Adrenal gland (tissue), 19 donors: ENCODE data around the gene EFCC1. TPM values are rescaled to one million over a fixed set of nuclear protein-coding genes. Genes with fewer than 3 reads are reported as not detected.

Experiments
- DNase-seq, 7 donors: peaks; one replicate each; pipeline ENCODE4 v3.0.0-alpha.2; 2019 to 2020
- H3K27ac ChIP-seq, 5 donors: fragments of 200-600 bp; sonication (generic) in 4 of 5; 1 replicate in 3 of 5; 2 replicates in 2 of 5; pipeline versions ENCODE4 v1.5.1 to v1.8.0; 2016 to 2020; ENCODE audit warnings: mild to moderate bottlenecking in 1 of 5
- H3K27me3 ChIP-seq: fragments of 200-600 bp; 2 replicates; pipeline ENCODE4 v1.8.0; 2021
- H3K36me3 ChIP-seq, 2 donors: fragments of 200-600 bp; replicated peaks in 1 of 2; 1 replicate in 1 of 2; 2 replicates in 1 of 2; pipeline versions ENCODE4 v1.5.1 to v1.8.0; 2018 to 2022
- H3K4me1 ChIP-seq, 2 donors: fragments of 200-600 bp; replicated peaks in 1 of 2; 1 replicate in 1 of 2; 2 replicates in 1 of 2; pipeline versions ENCODE4 v1.5.1 to v1.8.0; 2018 to 2021
- H3K4me3 ChIP-seq, 4 donors: fragments of 200-600 bp; sonication (generic) in 3 of 4; one replicate each; pipeline ENCODE4 v1.5.1; 2016 to 2018
- H3K9me3 ChIP-seq, 3 donors: fragments of 200-600 bp; sonication (generic) in 1 of 3; replicated peaks in 1 of 3; 1 replicate in 2 of 3; 2 replicates in 1 of 3; pipeline versions ENCODE4 v1.5.1 to v1.8.0; 2016 to 2021
- POLR2A ChIP-seq, 2 donors: fragments of 450-650 bp; IDR thresholded peaks; one replicate each; pipeline ENCODE4 v1.6.1; 2017; ENCODE audit warnings: antibody characterized with exemption in 2 of 2, mild to moderate bottlenecking in 2 of 2, moderate library complexity in 1 of 2
- WGBS, 4 donors: extraction: QIAGEN DNeasy Blood & Tissue Kit in 2 of 4; methylation state at CpG; one replicate each; pipeline versions ENCODE4 v1.1.5 to v1.1.7; 2013 to 2017; 5-methylcytosine and 5-hydroxymethylcytosine counted together
- intact Hi-C, 2 donors: fragments of 100-400 bp; cut with DNase I; formaldehyde crosslinking; loops; one replicate each; pipeline versions ENCODE4 v1.14.1 to v1.15.0; 2022 to 2023
- long read RNA-seq, 10 donors: library from polyadenylated mRNA in 3 of 10; unstranded in 2 of 10; stranded (forward) in 1 of 10; transcript quantifications; one replicate each; pipeline ENCODE4 v2.0.0 and lab custom pipeline, GENCODE V29; 2021 to 2026
- polyA plus RNA-seq, 3 donors: library from polyadenylated mRNA; stranded (reverse); fragments of 200-250 nt in 2 of 3; fragments of 350-450 nt in 1 of 3; fragmentation: Illumina TruSeq in 1 of 3; extraction: RNeasy Lipid Tissue Mini Kit (QIAGEN cat#74804) in 1 of 3; gene quantifications; one replicate each; pipeline ENCODE4 v1.2.3, GENCODE V29; 2013 to 2014
- total RNA-seq, 9 donors: library from RNA; depleted of rRNA in 4 of 9; stranded (reverse); fragments of >200 nt in 4 of 9; fragments of 120-200 nt in 1 of 9; fragmentation: NEBNext Ultra II Directional in 1 of 9; extraction: Animal tissue kit (Norgen Biotek cat#: 25700) in 1 of 9; gene quantifications; one replicate each; pipeline versions ENCODE4 v1.1.0 to v1.2.4, GENCODE V29; 2013 to 2023
- TF ChIP-seq, protein P1 (sequence below), 6 experiments: fragments of 450-650 bp in 4 of 6; fragments of 200-600 bp in 2 of 6; sonication (generic) in 1 of 6; IDR thresholded peaks; 1 replicate in 5 of 6; 2 replicates in 1 of 6; pipeline versions ENCODE4 v1.5.1 to v1.8.0; 2016 to 2021; ENCODE audit warnings: antibody characterized with exemption in 6 of 6, mild to moderate bottlenecking in 2 of 6, moderate library complexity in 1 of 6
- donor health status: healthy with polysubstance abuse.
- donor health status: Bipolar disorder and iron deficiency.
- donor health status: DM: yes; HTN: yes; CAD: no.
- donor health status: DM: no; HTN: no; CAD: no.
- donor health status: DM: no; HTN: no; CAD: no.
- donor health status: DM: yes; HTN: yes; CAD: no.

The EFCC1 gene
- total RNA-seq: 1 to 10 TPM in 7 of 9 donors, under 1 TPM in 2; 0.60 to 4.7 (median 1.8) TPM
- 1 to 10 TPM in 2 of 3 donors, under 1 TPM in 1; 0.46 to 6.0 (median 1.9) TPM for polyA plus RNA-seq
- long read RNA-seq, donor 1: 0 reads
- long read RNA-seq, donor 2: 0 reads
- long read RNA-seq, donor 3: 0 reads
- long read RNA-seq, donor 4: 0 reads
- long read RNA-seq, donor 5, partial matches to known transcripts: 1 of 7 reads
- long read RNA-seq, donor 5, other reads (novel, unspliced or antisense): 6 of 7 reads
- long read RNA-seq, donor 6: 0 reads
- long read RNA-seq, donor 7: 0 reads
- long read RNA-seq, donor 8: 0 reads
- long read RNA-seq, donor 9: 0 reads
- long read RNA-seq, donor 10: 0 reads

DNA sequence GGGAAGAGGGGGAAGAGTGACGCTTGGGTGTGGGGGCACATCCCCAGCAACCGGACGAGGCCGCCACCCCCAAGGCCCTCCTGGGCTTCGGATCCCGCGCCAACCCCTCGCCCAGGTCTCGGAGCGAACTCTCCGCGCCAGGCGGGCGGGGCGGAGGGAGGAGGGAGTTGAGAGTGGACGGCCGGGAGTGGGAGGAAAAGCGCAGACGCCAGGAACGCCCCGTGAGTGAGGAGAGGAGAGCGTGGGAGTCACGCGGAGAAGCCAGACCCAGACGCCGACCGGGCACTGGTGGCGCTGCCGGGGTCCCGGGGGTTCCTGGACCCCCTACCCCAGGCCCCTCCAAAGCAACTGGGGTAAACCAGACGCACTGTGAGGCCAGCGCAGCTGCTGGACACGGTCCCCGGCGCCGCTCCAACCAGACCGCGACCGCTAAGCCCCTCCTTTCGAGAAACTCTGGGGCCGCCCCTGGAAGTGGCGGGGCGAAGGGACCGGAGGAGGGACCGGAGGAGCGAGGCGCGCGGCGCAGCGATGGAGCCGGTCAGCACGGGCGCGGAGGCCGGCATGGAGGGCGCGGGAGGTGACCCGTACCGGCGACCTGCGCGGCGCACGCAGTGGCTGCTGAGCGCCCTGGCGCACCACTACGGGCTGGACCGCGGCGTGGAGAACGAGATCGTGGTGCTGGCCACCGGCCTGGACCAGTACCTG lies at the start of gene EFCC1:
TSS of gene EFCC1 (plus strand) at position 204 of the 705 bp plus-strand sequence. CDS start at position 529, 325 bp downstream.
- Histone ChIP-seq H3K27ac (peak within 1 kb of the TSS in 2 of 5 donors; percentile 71 to 78), H3K4me1 (peaks cover 0 to 12% of the 10 kb centered on the region in 2 donors), H3K4me3 (peak within 1 kb of the TSS in 1 of 4 donors; percentile 39), H3K9me3 (no peaks in the 10 kb centered on the region), H3K27me3 (peaks cover 40% of the 10 kb centered on the region), H3K36me3 (no peaks in the 10 kb centered on the region)
- 0 to 1% (median 1%) methylated on average over 4 to 74 of the region's 74 CpGs for WGBS, 4 donors
- intact Hi-C loops: no loop called here
- peak in 2 of 7 donors; percentile 35 to 43 for DNase-seq
- TF ChIP-seq, protein P1, sequence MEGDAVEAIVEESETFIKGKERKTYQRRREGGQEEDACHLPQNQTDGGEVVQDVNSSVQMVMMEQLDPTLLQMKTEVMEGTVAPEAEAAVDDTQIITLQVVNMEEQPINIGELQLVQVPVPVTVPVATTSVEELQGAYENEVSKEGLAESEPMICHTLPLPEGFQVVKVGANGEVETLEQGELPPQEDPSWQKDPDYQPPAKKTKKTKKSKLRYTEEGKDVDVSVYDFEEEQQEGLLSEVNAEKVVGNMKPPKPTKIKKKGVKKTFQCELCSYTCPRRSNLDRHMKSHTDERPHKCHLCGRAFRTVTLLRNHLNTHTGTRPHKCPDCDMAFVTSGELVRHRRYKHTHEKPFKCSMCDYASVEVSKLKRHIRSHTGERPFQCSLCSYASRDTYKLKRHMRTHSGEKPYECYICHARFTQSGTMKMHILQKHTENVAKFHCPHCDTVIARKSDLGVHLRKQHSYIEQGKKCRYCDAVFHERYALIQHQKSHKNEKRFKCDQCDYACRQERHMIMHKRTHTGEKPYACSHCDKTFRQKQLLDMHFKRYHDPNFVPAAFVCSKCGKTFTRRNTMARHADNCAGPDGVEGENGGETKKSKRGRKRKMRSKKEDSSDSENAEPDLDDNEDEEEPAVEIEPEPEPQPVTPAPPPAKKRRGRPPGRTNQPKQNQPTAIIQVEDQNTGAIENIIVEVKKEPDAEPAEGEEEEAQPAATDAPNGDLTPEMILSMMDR (IDR thresholded peaks at IDR 0.05): no peak
- no peak for TF ChIP-seq POLR2A (IDR thresholded peaks at IDR 0.05)

- no peak for TF ChIP-seq POLR2A (IDR thresholded peaks at IDR 0.05)
- TF ChIP-seq, protein P1 (IDR thresholded peaks at IDR 0.05): no peak
- intact Hi-C loops: no loop called here
- WGBS, 4 donors: 81 to 100% (median 97%) methylated on average over 2 of the region's 2 CpGs
- Histone ChIP-seq H3K36me3 (no peaks in the 10 kb centered on the region), H3K9me3 (no peaks in the 10 kb centered on the region), H3K27me3 (no peaks in the 10 kb centered on the region), H3K4me3 (no peak overlapping the region), H3K27ac (no peak overlapping the region), H3K4me1 (no peaks in the 10 kb centered on the region)
- peak in 1 of 7 donors; percentile 6 for DNase-seq
These were observed 44.7 kb upstream of the EFCC1 start for GRCh38 chr3:128956440-128956839.

DNA sequence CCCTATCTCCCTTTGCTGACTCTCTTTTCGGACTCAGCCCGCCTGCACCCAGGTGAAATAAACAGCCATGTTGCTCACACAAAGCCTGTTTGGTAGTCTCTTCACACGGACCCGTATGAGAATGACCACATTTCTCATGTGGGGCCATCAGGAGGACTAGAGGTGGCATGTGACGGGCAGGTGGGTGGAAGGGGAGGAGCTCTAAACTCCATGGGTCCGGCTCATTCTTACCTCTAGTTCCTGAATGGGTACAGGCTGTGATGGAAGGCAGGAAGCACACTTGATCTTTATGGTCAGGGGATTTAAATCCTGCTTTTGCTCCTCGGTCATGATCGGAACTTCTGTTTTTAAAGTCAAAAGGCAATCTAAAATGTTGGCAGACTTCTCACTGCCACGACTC lies 35.8 kb upstream of the EFCC1 start:
- Histone ChIP-seq H3K27ac (no peak overlapping the region), H3K4me3 (no peak overlapping the region), H3K36me3 (no peaks in the 10 kb centered on the region), H3K9me3 (no peaks in the 10 kb centered on the region), H3K27me3 (no peaks in the 10 kb centered on the region), H3K4me1 (no peaks in the 10 kb centered on the region)
- no peak for TF ChIP-seq POLR2A (IDR thresholded peaks at IDR 0.05)
- TF ChIP-seq, protein P1 (IDR thresholded peaks at IDR 0.05): no peak
- intact Hi-C loops: no loop called here
- DNase-seq: peak in 1 of 7 donors; percentile 2
- WGBS, 4 donors: 82 to 90% (median 85%) methylated on average over 9 of the region's 9 CpGs

DNA sequence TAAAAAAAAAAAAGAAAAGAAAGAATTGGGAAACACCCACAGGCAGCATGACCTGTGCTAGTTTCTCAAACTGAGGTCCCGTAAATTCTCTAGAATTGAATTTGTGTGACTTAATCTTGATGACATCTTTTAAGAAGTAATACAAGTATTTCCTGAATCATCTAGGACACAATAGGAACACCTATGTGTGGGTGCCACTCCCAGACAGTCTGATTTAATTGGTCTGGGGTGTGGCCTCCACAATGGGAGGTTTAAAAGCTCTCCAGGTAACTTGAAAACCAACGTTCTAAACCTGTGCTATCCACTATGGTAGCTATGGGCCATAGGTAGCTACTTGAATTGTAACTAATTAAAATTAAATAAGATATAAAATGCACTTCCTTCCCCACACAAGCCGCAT lies 35.3 kb upstream of the EFCC1 start:
- no peak for TF ChIP-seq POLR2A (IDR thresholded peaks at IDR 0.05)
- TF ChIP-seq, protein P1 (IDR thresholded peaks at IDR 0.05): no peak
- no peaks in the 10 kb centered on the region for H3K36me3 ChIP-seq
- no peaks in the 10 kb centered on the region for H3K9me3 ChIP-seq
- no peaks in the 10 kb centered on the region for H3K4me1 ChIP-seq
- H3K27ac ChIP-seq: no peak overlapping the region
- H3K27me3 ChIP-seq: no peaks in the 10 kb centered on the region
- intact Hi-C loops: no loop called here
- DNase-seq: peak in 1 of 7 donors; percentile 9
- no peak overlapping the region for H3K4me3 ChIP-seq
- WGBS, 4 donors: 83 to 89% (median 85%) methylated on average over 3 of the region's 3 CpGs
